GM23248 (cell line): Measurements from ENCODE around the gene MAEL.

Experiments used
- EZH2 ChIP-seq: fragments of 200-600 bp; sonication (generic); IDR thresholded peaks from 2 replicates; pipeline ENCODE4 v1.6.1; 2018; ENCODE audit warnings: antibody characterized with exemption, mild to moderate bottlenecking; ENCODE audit not compliant: insufficient read depth, poor library complexity, severe bottlenecking
- EZH2phosphoT487 ChIP-seq: fragments of 200-600 bp; sonication (generic); IDR thresholded peaks from 2 replicates; pipeline ENCODE4 v1.6.1; 2018; ENCODE audit warnings: antibody characterized with exemption, moderate library complexity, mild to moderate bottlenecking, low read depth; ENCODE audit not compliant: insufficient read depth

DNA sequence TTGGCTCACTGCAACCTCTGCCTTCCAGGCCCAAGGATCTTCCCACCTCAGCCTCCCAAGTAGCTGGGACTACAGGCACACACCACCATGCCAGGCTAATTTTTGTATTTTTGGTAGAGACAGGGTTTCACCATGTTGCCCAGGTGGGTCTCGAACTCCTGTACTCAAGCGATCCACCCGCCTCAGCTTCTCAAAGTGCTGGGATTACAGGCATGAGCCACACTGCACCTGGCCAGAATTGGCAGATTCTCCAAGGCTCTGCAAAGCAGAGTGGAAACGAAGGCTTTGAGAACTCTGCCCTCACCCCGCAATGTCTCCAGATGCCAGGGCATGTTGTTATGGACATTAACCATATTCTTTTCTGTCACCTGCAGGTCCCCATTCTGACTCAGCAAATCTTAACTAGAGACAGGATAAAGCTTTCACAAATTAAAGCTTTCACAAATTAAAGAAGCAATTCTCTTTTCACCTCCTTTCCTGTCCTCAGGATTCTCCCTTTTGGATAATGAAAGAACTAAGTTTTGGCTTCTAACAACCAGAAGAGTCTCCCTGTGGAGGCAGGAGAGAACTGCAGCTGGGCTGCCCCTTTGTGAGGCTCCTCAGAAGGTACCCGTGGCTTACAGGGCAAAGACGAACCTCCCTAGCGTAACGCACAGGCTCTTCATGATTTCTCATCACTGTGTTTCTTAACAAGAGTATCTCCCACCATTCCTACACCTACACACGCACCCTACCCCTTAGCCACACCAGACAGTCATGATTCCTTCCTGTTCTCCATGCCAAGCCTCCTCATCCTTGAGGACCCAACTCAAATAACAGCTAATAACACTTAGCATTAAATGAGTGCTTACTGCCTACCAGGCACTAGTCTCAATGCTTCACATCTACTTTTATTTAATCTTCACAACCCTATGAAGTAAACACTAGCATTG lies 71.3 kb downstream of the MAEL start:
- TF ChIP-seq EZH2, result no peak
- TF ChIP-seq EZH2phosphoT487, result no peak
